Small intestine (tissue), 16 donors: Measurements from ENCODE around the gene AP4S1. TPM values are rescaled to one million over a fixed set of nuclear protein-coding genes. Genes with fewer than 3 reads are reported as not detected.
"Not testable (repeated sequence)": the region's sequence is repeated elsewhere in the genome, so short reads cannot be mapped to it uniquely, and the experiment has no call there.

Experiments used
- DNase-seq, 2 donors: peaks; one replicate each; pipeline versions ENCODE4 v3.0.0 to v3.0.0-alpha.2; 2013
- FAIRE-seq: peaks from 2 replicates; lab custom pipeline; 2012; peaks lifted over from hg19 to GRCh38; lab: Jason Lieb, UNC
- H3K27ac ChIP-seq, 3 donors: one replicate each; pipeline ENCODE4 v1.5.1; 2013; ENCODE audit warnings: low read length in 2 of 3, mild to moderate bottlenecking in 2 of 3, control low read depth in 1 of 3, inconsistent platforms in 1 of 3, low read depth in 1 of 3, moderate library complexity in 1 of 3
- H3K27me3 ChIP-seq, 3 donors: one replicate each; pipeline ENCODE4 v1.6.1; 2013; ENCODE audit warnings: low read length in 3 of 3, inconsistent platforms in 1 of 3; ENCODE audit not compliant: control insufficient read depth in 3 of 3, insufficient read depth in 3 of 3
- H3K36me3 ChIP-seq, 3 donors: one replicate each; pipeline ENCODE4 v1.6.1; 2013; ENCODE audit warnings: low read length in 3 of 3, inconsistent platforms in 1 of 3, low read depth in 1 of 3, mild to moderate bottlenecking in 1 of 3, moderate library complexity in 1 of 3; ENCODE audit not compliant: control insufficient read depth in 3 of 3, insufficient read depth in 2 of 3
- H3K4me1 ChIP-seq, 3 donors: one replicate each; pipeline ENCODE4 v1.6.1; 2013; ENCODE audit warnings: low read length in 2 of 3, inconsistent platforms in 1 of 3, low read depth in 1 of 3, mild to moderate bottlenecking in 1 of 3, moderate library complexity in 1 of 3; ENCODE audit not compliant: control insufficient read depth in 3 of 3, insufficient read depth in 2 of 3
- H3K4me3 ChIP-seq, 3 donors: one replicate each; pipeline ENCODE4 v1.5.1; 2013; ENCODE audit warnings: low read length in 3 of 3, control low read depth in 1 of 3, inconsistent platforms in 1 of 3, low read depth in 1 of 3, mild to moderate bottlenecking in 1 of 3, moderate library complexity in 1 of 3
- H3K9me3 ChIP-seq, 2 donors: one replicate each; pipeline ENCODE4 v1.6.1; 2013; ENCODE audit warnings: low read depth in 1 of 2, low read length in 1 of 2; ENCODE audit not compliant: control insufficient read depth in 2 of 2, insufficient read depth in 1 of 2
- WGBS, 3 donors: extraction: QIAGEN DNeasy Blood & Tissue Kit; methylation state at CpG; one replicate each; pipeline ENCODE4 v1.1.7; 2013; 5-methylcytosine and 5-hydroxymethylcytosine counted together
- long read RNA-seq, 10 donors: transcript quantifications; one replicate each; lab custom pipeline, GENCODE V29; 2026
- polyA plus RNA-seq, 4 donors: library from polyadenylated mRNA; stranded (reverse) in 3 of 4; unstranded in 1 of 4; fragments of 200-250 nt in 3 of 4; fragments of 120-200 nt in 1 of 4; gene quantifications; one replicate each; pipeline versions ENCODE4 v1.2.1 to v1.2.3, GENCODE V29; 2013
- donor health status: healthy with polysubstance abuse.
- donor health status: control.
- donor health status: control.
- donor health status: Bipolar disorder and iron deficiency.
- donor health status: healthy.

AP4S1 gene, protein sequence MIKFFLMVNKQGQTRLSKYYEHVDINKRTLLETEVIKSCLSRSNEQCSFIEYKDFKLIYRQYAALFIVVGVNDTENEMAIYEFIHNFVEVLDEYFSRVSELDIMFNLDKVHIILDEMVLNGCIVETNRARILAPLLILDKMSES
- polyA plus RNA-seq = 10 to 100 TPM in 1 of 4 donors, 1 to 10 TPM in 3; 1.6 to 10.9 (median 5.7) TPM
- long read RNA-seq, donor 1 = 0 reads
- long read RNA-seq, donor 2 = 0 reads
- long read RNA-seq, donor 3 = 0 reads
- long read RNA-seq, donor 4 = 0 reads
- long read RNA-seq, donor 5 = 0 reads
- long read RNA-seq, donor 6, partial matches to known transcripts = 0 of 1 reads
- long read RNA-seq, donor 6, other reads (novel, unspliced or antisense) = 0 of 1 reads
- long read RNA-seq, donor 7 = 0 reads
- long read RNA-seq, donor 8 = 0 reads
- long read RNA-seq, donor 9 = 0 reads
- long read RNA-seq, donor 10, partial matches to known transcripts = 0 of 2 reads
- long read RNA-seq, donor 10, other reads (novel, unspliced or antisense) = 0 of 2 reads

DNA sequence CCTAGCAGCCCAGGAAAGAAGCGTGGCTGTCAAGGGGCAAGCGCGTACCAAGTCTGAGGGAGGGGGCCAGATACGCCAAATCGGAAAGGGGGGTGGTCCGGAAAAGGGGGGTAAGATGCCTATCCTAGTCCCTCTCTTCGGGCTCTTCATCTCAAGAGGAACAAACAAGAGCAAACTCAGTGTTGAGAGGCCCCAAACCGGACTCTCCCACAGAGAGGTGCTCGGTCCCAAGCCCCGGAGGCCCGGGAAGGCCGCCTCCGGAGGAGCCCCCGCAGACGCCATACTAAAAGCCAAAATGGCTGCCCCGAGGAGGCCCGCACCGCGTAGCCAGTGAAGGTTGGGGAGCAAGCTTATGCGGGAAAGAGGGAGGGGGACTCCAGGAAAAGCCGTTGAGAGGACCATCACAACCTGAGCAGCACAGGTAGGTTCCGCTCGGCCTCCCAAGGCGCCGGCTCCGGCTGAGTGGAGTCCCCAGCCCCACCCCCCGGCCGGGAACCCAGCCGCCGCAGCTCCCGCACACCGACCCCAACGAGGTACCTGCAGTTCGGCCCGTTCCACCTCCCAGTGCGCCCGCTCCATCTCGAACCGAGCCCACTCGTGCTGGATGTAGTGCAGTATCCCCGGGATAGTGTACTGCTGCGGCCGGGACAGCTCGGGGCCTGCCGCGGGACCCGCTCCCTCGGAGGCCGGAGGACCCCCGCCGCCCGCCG is at the start of gene AP4S1:
Gene AP4S1 (plus strand): TSS at position 283 of the 710 bp plus-strand sequence. CDS start 40,548 bp downstream, outside the sequence.
- H3K4me1 ChIP-seq = peaks cover 0 to 6% (median 2%) of the 10 kb centered on the region in 3 donors
- WGBS, 3 donors = 0 to 1% (median 1%) methylated on average over 48 to 53 of the region's 53 CpGs
- DNase-seq (peak; percentile 42 to 80), FAIRE-seq (no peak)
- peak within 1 kb of the TSS; percentile 89 to 93 (median 91) for H3K4me3 ChIP-seq
- peaks cover 1 to 4% (median 3%) of the 10 kb centered on the region in 3 donors for H3K36me3 ChIP-seq
- H3K27me3 ChIP-seq = no peaks in the 10 kb centered on the region
- no peaks in the 10 kb centered on the region for H3K9me3 ChIP-seq
- H3K27ac ChIP-seq = peak within 1 kb of the TSS; percentile 90 to 97 (median 97)

DNA sequence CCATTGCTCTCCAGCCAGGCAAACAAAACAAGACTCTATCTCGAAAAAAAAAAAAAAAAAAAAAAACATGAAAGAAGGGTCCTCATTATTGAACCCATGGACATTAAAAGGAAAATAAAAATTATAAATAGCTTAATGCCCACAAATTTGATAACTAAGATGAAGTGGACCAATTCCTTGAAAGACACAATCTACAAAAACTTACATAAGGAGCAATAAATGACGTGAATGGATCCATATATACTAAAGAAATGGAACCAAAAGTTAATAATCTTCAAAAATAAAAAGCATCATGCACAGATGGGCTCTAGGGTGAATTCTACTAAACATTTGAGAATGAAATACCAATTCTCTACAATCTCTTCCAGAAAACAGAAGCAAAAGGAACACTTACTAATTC is 47.7 kb upstream of the AP4S1 start:
- no peaks in the 10 kb centered on the region for H3K27me3 ChIP-seq
- H3K36me3 ChIP-seq = no peaks in the 10 kb centered on the region
- DNase-seq = no peak
- no peak for FAIRE-seq
- no peak overlapping the region for H3K4me3 ChIP-seq
- peaks cover 0 to 3% of the 10 kb centered on the region in 2 donors for H3K9me3 ChIP-seq
- WGBS, 3 donors = 83 to 95% (median 85%) methylated on average over 2 of the region's 2 CpGs
- peaks cover 0 to 3% (median 2%) of the 10 kb centered on the region in 3 donors for H3K4me1 ChIP-seq
- no peak overlapping the region for H3K27ac ChIP-seq

DNA sequence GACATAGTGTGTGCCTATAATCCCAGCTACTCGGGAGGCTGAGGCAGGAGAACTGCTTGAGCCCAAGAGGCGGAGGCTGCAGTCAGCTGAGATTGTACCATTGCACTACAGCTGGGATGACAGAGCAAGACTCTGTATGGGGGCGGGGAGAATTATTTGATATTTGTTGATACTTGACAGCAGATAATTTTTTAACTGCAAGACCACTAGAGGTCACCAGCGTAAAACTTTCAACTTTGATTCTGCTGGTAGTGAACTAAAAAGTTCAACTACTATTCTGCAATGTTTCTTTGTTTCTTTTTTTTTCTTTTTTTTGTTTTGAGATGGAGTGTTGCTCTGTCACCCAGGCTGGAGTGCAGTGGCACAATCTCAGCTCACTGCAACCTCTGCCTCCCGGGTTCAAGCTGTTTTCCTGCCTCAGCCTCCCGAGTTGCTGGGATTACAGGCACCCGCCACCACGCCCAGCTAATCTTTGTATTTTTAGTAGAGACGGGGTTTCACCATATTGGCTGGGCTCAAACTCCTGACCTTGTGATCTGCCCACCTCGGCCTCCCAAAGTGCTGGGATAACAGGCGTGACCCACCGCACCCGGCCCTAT is 45.2 kb upstream of the AP4S1 start:
- peak; percentile 64 to 81 for DNase-seq
- H3K36me3 ChIP-seq, H3K27me3 ChIP-seq, H3K4me3 ChIP-seq, H3K9me3 ChIP-seq, FAIRE-seq, H3K27ac ChIP-seq, H3K4me1 ChIP-seq: not testable (repeated sequence)
- 49 to 59% (median 58%) methylated on average over 13 of the region's 13 CpGs for WGBS, 3 donors

DNA sequence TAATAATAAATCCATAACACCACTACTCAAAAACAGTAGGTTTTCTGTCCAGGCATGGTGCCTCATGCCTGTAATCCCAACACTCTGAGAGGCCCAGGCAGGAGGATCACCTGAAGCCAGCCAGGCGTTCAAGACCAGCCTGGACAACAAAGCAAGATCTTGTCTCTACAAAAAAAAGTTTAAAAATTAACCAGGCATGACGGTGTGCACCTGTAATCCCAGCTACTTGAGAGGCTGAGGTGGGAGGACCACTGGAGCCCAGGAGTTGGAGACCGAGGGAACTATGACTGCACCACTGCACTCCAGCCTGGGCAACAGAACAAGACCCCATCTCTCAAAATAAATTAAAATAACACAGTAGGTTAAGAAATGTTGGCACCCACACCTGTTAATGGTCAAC is 44.5 kb upstream of the AP4S1 start:
- Histone ChIP-seq H3K27ac (no peak overlapping the region), H3K27me3 (no peaks in the 10 kb centered on the region), H3K4me3 (no peak overlapping the region), H3K4me1 (no peaks in the 10 kb centered on the region), H3K36me3 (peaks cover 0 to 4% (median 0%) of the 10 kb centered on the region in 3 donors), H3K9me3 (no peaks in the 10 kb centered on the region)
- no peak for FAIRE-seq
- 59 to 76% (median 64%) methylated on average over 3 of the region's 3 CpGs for WGBS, 3 donors
- no peak for DNase-seq

DNA sequence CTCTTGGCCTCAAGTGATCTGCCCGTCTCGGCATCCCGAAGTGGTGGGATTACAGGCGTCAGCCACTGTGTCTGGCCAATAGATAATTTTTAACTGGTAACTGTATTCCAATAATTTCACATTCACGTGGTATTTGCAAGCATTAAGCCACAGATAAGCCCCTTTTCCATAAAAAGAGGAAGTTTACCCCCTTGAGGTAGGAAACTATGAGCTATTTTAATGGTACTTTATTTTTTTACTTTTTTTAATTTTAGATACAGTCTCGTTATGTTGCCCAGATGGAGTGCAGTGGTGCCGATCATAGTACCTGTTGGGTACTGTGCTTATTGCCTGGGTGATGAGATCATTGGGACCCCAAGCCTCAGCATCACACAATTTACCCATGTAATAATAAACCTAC is 42.9 kb upstream of the AP4S1 start:
- FAIRE-seq (no peak), DNase-seq (no peak)
- 76 to 89% (median 85%) methylated on average over 7 of the region's 7 CpGs for WGBS, 3 donors
- no peak overlapping the region for H3K4me3 ChIP-seq
- H3K27me3 ChIP-seq = no peaks in the 10 kb centered on the region
- H3K4me1 ChIP-seq = no peaks in the 10 kb centered on the region
- H3K36me3 ChIP-seq = peaks cover 0 to 4% (median 0%) of the 10 kb centered on the region in 3 donors
- no peak overlapping the region for H3K27ac ChIP-seq
- H3K9me3 ChIP-seq = no peaks in the 10 kb centered on the region

GRCh38 chr14:30983858-30984257 is 41.6 kb upstream of the AP4S1 start:
- DNase-seq (no peak), FAIRE-seq (no peak)
- WGBS, 3 donors = 93 to 100% (median 97%) methylated on average over 2 of the region's 2 CpGs
- no peak overlapping the region for H3K27ac ChIP-seq
- peaks cover 0 to 4% (median 0%) of the 10 kb centered on the region in 3 donors for H3K36me3 ChIP-seq
- H3K27me3 ChIP-seq = no peaks in the 10 kb centered on the region
- no peak overlapping the region for H3K4me3 ChIP-seq
- no peaks in the 10 kb centered on the region for H3K4me1 ChIP-seq
- no peaks in the 10 kb centered on the region for H3K9me3 ChIP-seq

GRCh38 chr14:30985796-30986195 is 39.7 kb upstream of the AP4S1 start:
- Histone ChIP-seq H3K27ac (no peak overlapping the region), H3K27me3 (no peaks in the 10 kb centered on the region), H3K4me3 (no peak overlapping the region), H3K36me3 (peaks cover 0 to 4% (median 0%) of the 10 kb centered on the region in 3 donors), H3K4me1 (peaks cover 0 to 3% (median 0%) of the 10 kb centered on the region in 3 donors), H3K9me3 (no peaks in the 10 kb centered on the region)
- DNase-seq = no peak
- no peak for FAIRE-seq
- 93 to 94% (median 93%) methylated on average over 3 of the region's 3 CpGs for WGBS, 3 donors

- Histone ChIP-seq H3K4me1 (peaks cover 0 to 5% (median 4%) of the 10 kb centered on the region in 3 donors), H3K9me3 (no peaks in the 10 kb centered on the region), H3K4me3 (no peak overlapping the region), H3K27ac (peak overlapping the region in 1 of 3 donors; percentile 11), H3K27me3 (no peaks in the 10 kb centered on the region), H3K36me3 (peaks cover 0 to 4% (median 0%) of the 10 kb centered on the region in 3 donors)
- FAIRE-seq = no peak
- no peak for DNase-seq
Observed at GRCh38 chr14:30988509-30988908, 36.9 kb upstream of the AP4S1 start.
